Gastroesophageal sphincter (tissue), 3 donors: ENCODE data around the gene DHRSX.

Source experiments
- CTCF ChIP-seq, 4 experiments: fragments of 200-600 bp in 2 of 4; fragments of 450-650 bp in 2 of 4; sonication (generic) in 1 of 4; IDR thresholded peaks; one replicate each; pipeline ENCODE4 v1.5.1; 2017 to 2019; ENCODE audit warnings: antibody characterized with exemption in 4 of 4, mild to moderate bottlenecking in 2 of 4, moderate library complexity in 2 of 4
- EP300 ChIP-seq: sonication (generic); formaldehyde crosslinking; IDR thresholded peaks from one replicate; pipeline ENCODE4 v1.6.1; 2017; ENCODE audit warnings: antibody characterized with exemption, mild to moderate bottlenecking
- POLR2AphosphoS5 ChIP-seq: sonication (generic); formaldehyde crosslinking; IDR thresholded peaks from one replicate; pipeline ENCODE4 v1.6.1; 2017; ENCODE audit warnings: antibody characterized with exemption

GRCh38 chrX:2284133-2284532, 216.6 kb downstream of the DHRSX start:
- TF ChIP-seq POLR2AphosphoS5 (no peak), CTCF (IDR thresholded peaks at IDR 0.05) (no peak), EP300 (no peak)
